ENCODE data around the gene TMSB4Y.

TMSB4Y gene

DNA sequence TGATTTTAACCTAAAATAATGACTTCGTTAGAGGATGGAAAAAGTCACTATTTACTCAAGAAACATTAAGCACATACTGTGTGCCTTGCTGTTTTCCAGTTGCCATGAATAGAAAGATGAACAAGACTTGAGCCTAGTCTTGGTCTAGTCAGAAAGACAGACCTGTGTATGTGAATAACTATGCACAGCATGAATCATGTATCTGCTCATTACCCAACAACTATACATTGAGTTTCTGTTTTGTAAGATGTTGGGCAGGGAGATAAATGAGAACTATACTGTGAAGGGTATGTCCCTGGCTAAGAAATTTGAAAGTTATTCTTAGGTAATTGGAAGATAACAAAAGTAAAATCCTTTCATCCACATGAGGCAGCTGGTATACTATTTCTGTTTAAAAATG lies 4.3 kb downstream of the TMSB4Y start:
- Mint-ChIP-seq H3K27ac (no peak overlapping the region), H3K9me3 (no peaks in the 10 kb centered on the region), H3K4me1 (no peaks in the 10 kb centered on the region), H3K36me3 (ENCODE audit: low read depth) (no peaks in the 10 kb centered on the region), H3K4me3 (no peak overlapping the region), H3K27me3 (ENCODE audit: low read depth) (no peaks in the 10 kb centered on the region)
- TF ChIP-seq, protein P1, sequence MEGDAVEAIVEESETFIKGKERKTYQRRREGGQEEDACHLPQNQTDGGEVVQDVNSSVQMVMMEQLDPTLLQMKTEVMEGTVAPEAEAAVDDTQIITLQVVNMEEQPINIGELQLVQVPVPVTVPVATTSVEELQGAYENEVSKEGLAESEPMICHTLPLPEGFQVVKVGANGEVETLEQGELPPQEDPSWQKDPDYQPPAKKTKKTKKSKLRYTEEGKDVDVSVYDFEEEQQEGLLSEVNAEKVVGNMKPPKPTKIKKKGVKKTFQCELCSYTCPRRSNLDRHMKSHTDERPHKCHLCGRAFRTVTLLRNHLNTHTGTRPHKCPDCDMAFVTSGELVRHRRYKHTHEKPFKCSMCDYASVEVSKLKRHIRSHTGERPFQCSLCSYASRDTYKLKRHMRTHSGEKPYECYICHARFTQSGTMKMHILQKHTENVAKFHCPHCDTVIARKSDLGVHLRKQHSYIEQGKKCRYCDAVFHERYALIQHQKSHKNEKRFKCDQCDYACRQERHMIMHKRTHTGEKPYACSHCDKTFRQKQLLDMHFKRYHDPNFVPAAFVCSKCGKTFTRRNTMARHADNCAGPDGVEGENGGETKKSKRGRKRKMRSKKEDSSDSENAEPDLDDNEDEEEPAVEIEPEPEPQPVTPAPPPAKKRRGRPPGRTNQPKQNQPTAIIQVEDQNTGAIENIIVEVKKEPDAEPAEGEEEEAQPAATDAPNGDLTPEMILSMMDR (IDR thresholded peaks at IDR 0.05; ENCODE audit: unreplicated experiment in 3 of 3), result no peak

DNA sequence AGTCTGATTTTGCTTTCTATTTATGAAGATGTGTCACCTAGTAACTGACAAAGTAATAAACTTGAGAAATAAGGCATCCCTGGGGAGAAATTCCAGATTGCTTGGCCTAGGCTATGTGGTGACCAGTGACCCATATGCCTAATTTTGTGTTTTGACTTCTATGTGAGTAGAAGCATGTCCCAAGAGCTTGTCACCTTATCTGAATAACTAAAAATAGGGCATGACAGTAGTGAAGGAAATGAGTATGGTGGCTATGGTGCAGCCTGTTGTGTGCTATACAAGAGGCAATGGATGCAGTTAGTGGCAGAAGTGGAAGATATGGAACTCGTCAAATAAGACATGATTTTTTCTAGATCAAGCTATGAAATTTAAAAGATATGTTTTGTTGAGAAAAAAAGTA lies 15.3 kb downstream of the TMSB4Y start:
- no peak overlapping the region for H3K4me3 Mint-ChIP-seq
- no peaks in the 10 kb centered on the region for H3K9me3 Mint-ChIP-seq
- TF ChIP-seq, protein P1 (IDR thresholded peaks at IDR 0.05; ENCODE audit: unreplicated experiment in 3 of 3), result no peak
- no peaks in the 10 kb centered on the region for H3K36me3 Mint-ChIP-seq (ENCODE audit: low read depth)
- no peaks in the 10 kb centered on the region for H3K27me3 Mint-ChIP-seq (ENCODE audit: low read depth)
- no peaks in the 10 kb centered on the region for H3K4me1 Mint-ChIP-seq
- no peak overlapping the region for H3K27ac Mint-ChIP-seq

DNA sequence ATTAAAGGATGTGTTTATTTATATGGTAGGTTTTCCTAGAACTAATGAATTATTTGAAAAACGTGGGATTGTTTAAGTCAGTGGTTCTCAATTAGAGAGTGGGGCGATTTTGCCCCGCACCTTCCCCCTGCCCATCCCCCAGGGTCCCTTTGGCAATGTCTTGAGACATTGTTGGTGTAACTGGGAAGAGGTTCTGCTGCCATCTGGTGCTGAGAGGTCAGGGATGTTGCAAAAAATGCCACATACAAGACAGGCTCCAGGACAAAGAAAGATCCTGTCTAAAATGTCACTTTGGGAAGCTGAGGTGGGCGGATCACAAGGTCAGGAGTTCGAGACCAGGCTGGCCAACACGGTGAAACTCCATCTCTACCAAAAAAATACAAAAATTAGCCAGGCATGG lies 25.8 kb downstream of the TMSB4Y start:
- H3K27me3 Mint-ChIP-seq (ENCODE audit: low read depth), result no peaks in the 10 kb centered on the region
- no peaks in the 10 kb centered on the region for H3K36me3 Mint-ChIP-seq (ENCODE audit: low read depth)
- no peak overlapping the region for H3K27ac Mint-ChIP-seq
- H3K9me3 Mint-ChIP-seq, result no peaks in the 10 kb centered on the region
- no peak overlapping the region for H3K4me3 Mint-ChIP-seq
- TF ChIP-seq, protein P1 (IDR thresholded peaks at IDR 0.05; ENCODE audit: unreplicated experiment in 3 of 3), result no peak
- H3K4me1 Mint-ChIP-seq, result no peaks in the 10 kb centered on the region

DNA sequence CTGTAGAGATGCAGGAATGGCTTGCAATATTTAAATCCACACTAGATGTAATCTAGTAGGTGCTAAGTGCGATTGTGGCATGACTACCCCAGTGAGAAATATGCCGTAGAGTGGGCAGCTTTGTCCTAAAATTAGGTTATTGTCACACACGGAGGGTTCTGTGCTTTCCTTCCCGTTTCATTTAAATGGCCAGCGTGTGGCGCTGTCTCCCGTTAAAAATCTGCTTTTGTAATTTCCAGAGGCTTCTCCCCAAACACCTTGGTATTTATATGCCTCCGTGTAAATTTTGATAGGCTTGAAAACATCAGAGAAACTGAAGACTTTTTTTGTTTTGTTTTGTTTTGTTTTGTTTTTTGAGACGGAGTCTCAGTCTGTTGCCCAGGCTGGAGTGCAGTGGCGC lies 34.9 kb downstream of the TMSB4Y start:
- TF ChIP-seq, protein P1 (IDR thresholded peaks at IDR 0.05; ENCODE audit: unreplicated experiment in 3 of 3), result no peak
- Mint-ChIP-seq H3K4me1 (no peaks in the 10 kb centered on the region), H3K27ac (no peak overlapping the region), H3K9me3 (no peaks in the 10 kb centered on the region), H3K4me3 (no peak overlapping the region), H3K27me3 (ENCODE audit: low read depth) (no peaks in the 10 kb centered on the region), H3K36me3 (ENCODE audit: low read depth) (no peaks in the 10 kb centered on the region)

DNA sequence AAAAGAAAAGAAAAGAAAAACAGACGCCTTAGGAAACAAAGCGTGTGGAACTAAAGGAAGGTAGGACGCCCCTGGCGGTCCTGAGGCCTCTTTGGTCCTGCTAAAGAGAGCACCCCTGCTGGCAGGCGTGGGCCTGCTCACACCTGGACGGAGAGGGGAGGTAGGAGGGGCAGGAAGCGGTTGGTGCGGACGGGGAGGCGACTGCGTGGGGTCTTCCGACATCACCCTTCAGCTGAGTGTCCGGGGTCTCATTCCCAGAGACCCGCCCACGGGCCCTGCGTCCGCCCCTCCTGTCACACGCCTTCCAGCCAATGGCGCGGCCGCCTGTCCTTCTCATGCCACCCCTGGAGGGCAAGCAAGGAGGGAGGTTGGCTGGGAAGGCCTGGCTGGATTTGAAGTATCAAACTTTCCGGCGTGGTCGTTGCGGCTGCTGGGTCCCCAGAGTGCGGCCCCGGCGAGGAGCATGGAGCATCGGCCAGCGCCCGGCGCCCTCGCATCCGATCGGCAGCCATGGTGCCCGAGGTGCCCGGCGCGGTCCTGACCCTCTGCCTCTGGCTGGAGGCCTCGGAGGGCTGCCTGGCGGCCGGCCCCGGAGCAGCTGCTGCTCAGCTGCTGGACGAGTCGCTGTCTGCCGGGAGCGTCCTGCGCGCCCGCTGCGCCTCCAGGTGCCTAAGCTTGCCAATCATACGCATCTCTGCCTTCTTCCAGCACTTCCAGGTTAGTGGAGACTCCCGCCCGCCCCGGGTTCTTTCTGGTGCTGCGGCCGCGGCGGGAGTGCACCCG lies 47.8 kb downstream of the TMSB4Y start:
- H3K36me3 Mint-ChIP-seq (ENCODE audit: low read depth), result no peaks in the 10 kb centered on the region
- TF ChIP-seq, protein P1 (IDR thresholded peaks at IDR 0.05; ENCODE audit: unreplicated experiment in 3 of 3), result no peak
- H3K27me3 Mint-ChIP-seq (ENCODE audit: low read depth), result no peaks in the 10 kb centered on the region
- H3K4me1 Mint-ChIP-seq, result no peaks in the 10 kb centered on the region
- no peaks in the 10 kb centered on the region for H3K9me3 Mint-ChIP-seq
- H3K27ac Mint-ChIP-seq, result no peak overlapping the region
- no peak overlapping the region for H3K4me3 Mint-ChIP-seq

DNA sequence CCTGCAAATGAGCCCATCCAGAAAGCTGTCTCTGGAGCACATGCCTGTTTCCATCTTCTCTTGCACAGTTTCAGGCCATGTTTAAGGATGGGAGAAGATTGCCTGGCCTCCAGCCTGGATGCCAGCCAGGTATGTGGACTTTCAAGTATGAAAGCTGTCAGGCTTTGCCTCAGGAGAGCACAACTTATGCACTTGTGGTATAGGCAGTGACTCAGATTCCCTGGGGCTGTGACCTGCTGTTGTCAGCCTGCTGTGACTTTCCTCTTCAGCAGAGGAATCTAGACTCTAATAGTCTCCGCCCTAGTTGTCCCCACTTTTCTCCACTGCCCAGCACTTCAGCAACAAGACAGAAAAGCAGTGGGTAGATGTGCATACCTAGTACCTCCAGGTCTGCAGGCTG lies 51.0 kb downstream of the TMSB4Y start:
- TF ChIP-seq, protein P1 (IDR thresholded peaks at IDR 0.05; ENCODE audit: unreplicated experiment in 3 of 3), result no peak

More for the DNA sequence above, 51.0 kb downstream of the TMSB4Y start:
- Mint-ChIP-seq H3K27ac (no peak overlapping the region), H3K36me3 (ENCODE audit: low read depth) (no peaks in the 10 kb centered on the region), H3K4me1 (no peaks in the 10 kb centered on the region), H3K4me3 (no peak overlapping the region), H3K27me3 (ENCODE audit: low read depth) (no peaks in the 10 kb centered on the region), H3K9me3 (no peaks in the 10 kb centered on the region)
